Stimulated activated CD4-positive, alpha-beta T cell treated with anti-CD3 and anti-CD28 coated beads, Interleukin-12 subunit alpha, Interleukin-12 subunit beta, amount 100 ng/mL, for 48 hours (primary cell): ENCODE measurements around the gene DTNBP1.

Source experiments
- DNase-seq, 3 donors: peaks; one replicate each; pipeline ENCODE4 v3.0.0-alpha.2; 2020; ENCODE audit warnings: low read depth in 2 of 3, low spot score in 1 of 3

The DTNBP1 gene, protein sequence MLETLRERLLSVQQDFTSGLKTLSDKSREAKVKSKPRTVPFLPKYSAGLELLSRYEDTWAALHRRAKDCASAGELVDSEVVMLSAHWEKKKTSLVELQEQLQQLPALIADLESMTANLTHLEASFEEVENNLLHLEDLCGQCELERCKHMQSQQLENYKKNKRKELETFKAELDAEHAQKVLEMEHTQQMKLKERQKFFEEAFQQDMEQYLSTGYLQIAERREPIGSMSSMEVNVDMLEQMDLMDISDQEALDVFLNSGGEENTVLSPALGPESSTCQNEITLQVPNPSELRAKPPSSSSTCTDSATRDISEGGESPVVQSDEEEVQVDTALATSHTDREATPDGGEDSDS

DNA sequence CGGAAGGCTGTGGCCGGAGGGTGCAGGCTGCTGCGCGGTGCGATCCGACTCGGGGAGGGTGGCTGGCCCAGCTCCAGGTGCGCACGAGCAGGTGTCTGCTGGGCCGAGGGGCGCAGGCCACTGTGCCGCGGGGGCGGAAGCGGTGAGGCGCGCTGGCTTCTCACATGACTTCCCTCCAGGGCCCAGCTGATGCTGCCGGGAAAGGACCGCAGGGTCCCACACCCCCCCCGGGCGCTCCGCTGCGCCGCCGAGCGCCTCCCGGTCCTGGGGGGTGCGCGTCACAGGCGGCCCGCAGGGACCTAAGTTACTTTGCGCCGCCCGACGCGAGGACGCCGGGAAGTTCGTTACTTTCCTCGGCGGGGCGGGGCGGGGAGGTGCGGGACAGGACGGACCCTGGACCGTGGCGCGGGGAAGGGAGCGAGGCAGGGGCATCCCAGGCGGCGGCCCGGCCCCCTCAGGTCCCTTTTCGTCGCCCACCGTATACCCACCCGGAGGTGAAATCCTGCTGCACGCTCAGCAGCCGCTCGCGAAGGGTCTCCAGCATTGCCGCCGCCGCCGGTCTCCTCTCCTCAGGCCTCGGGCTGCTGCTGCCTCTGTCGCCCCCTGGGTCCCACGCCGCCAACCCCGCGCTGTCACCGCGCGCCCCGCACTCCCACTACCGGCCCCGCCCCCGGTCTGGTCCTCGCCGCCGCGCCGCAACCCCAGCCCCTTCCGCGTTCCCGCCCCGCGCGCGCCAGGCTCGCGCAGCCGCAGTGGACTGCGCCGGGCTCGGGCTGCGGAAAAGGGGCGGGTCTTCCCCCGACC, at the start of gene DTNBP1:
DTNBP1 (minus strand) TSS at position 703 of the 804 bp plus-strand sequence; CDS start at position 544, 159 bp downstream.
- peak; percentile 61 to 75 (median 61) for DNase-seq

GRCh38 chr6:15709651-15710269, 46.9 kb upstream of the DTNBP1 start:
- DNase-seq: no peak

DNA sequence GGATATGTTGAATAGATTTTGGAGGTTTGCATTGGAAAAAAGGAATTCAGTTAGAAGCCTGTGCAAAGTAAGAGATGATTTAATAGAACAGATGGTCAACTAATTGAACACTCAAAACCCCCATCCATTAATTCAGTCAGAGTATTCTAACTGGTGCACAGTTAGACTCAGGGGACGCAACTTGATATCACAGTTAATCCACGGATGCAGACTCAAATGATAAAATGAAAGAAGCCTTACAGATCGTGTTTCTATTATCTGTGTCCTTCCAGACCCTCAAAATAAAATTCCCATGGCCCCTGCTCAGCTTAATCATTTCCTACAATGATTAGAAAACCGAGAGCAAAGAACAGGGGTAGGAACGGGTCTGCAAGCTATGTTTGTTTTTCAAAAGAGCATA, 45.4 kb upstream of the DTNBP1 start:
- no peak for DNase-seq

GRCh38 chr6:15705981-15706380, 43.2 kb upstream of the DTNBP1 start:
- no peak for DNase-seq

DNA sequence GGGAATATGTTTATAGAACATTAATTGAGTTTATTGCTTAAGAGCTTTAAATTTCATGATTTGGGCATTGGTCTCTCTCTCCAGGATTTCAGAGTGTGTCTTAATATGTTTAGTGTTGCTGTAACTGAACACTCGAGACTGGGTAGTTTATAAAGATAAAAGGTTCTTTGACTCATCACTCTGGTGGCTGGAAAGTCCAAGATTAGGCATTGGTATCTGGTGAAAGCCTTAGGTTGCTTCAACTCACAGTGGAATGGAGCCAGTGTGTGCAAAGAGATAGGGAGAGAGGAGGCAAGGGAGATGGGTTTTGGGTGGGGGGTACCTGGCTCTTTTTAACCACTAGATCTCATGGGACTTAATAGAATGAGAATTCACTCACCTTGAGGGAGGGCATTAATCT, 35.6 kb upstream of the DTNBP1 start:
- DNase-seq: no peak

- no peak for DNase-seq
These were observed 35.1 kb upstream of the DTNBP1 start for GRCh38 chr6:15697895-15698294.

- peak; percentile 72 to 76 (median 73) for DNase-seq
These were observed 28.5 kb upstream of the DTNBP1 start for GRCh38 chr6:15691250-15691869.

DNA sequence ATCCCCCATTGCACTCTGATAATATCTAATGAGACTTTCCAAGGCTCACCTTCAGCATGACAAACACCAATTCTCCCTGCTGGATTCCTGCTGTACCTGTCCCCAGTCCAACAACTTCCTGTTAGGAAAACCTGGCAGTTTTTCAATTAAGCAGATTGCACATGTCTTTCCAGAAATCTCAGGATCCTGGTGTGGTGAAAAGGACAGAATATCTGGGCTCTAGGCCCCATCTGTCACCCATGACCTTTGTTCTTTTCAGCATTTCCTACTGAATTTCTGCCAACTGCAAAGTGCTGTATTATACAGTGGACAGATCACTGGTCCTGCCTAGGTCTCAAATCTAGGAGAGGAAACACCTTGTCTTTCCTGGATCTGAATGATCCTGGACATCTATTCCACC, 27.7 kb upstream of the DTNBP1 start:
- DNase-seq: no peak

DNA sequence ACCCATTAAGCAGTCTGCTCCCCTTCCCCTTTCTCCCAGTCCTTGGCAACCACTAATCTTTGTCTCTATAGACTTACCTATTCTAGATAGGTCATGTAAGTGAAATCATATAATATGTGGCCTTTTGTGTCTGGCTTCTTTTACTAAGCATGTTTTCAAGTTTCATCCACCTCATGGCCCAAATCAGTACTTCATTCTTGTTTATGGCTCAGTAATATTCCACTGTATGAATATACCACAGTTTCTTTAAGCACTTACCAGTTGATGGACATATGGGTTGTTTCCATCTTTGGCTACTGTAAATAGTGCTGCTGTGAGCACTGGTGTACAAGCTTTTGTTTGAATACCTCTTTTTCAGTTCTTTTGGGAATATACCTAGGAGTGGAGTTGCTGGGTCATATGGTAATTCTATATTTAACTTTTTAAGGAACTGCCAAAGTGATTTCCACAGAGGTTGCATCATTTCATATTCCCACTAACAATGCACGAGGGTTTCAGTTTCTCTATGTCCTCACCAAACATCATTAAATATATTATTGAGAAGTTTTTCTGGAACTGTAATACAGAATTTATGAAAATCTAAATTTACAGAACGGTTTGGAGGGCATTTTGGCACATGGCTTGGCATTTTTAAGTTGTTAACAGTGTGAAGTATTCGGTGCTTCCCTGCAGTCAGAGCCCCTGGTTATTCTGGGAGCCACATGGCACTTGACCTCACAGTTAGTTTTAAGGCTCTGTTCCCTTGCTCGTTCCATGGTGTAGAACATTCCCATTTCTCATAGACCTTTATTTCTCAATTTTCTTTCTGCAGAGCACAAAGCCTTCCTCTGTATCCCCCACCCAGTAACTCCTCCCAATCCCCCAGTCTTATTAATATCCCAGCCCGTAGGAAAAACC, 27.0 kb upstream of the DTNBP1 start:
- DNase-seq: no peak

DNA sequence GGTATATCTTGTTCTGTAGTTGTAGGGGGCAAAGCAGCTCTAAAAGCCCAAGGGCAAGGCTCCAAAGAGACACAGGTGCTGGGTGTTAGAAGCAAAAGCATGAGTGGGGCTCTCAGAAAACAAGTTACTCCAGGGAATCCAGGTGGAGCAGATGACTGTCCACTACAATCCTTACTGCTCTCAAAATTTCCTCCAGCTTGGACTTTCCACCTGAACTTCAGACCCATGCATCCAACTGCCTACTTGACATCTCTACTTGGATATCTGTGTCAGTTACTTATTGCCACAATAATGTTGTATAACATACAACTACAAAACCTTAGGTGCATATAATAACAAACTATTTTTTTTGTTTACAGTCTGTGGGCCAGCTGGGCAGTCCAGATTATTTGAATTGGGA, 22.8 kb upstream of the DTNBP1 start:
- DNase-seq: no peak

DNA sequence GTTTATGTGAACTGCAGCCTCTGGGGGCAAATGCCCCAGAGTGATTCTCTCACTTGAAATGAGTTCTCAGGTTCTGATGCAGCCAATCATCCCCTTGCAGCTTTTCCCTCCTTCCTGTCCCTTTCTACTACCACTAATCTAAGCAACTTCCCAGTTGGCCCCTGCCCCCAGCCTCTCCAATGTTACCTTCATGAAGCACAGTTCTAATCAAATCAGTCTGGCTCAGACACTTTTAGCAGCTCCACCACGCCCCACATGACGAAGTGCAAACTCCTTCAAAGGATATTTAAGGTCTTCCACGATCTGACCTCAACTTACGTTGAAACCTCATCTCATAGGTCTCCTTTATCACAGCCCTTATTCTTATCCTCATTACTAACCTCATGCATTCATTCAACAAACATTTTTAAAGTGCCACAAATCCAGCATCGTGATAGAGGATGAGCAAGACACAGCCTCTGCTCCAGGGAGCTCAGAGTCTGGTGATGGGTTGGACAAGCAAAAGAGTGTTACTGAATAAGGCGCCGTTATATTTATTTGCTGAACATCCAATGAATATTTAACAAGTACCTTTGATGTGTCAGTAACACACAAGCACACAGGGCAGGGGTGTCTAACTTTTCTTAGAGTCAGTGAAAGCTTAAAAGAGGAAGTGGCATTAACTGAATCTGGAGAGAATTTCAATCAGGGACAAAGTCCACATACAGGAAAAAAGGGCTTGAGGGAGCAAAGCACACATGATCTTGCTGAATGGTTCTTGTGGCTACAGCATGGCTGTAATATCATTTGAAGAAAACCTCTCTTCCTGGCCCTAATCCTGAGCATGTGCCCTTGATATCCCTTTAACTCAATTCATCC, 20.4 kb upstream of the DTNBP1 start:
- no peak for DNase-seq

- DNase-seq: no peak
These were observed 19.1 kb upstream of the DTNBP1 start for GRCh38 chr6:15681946-15682345.

DNA sequence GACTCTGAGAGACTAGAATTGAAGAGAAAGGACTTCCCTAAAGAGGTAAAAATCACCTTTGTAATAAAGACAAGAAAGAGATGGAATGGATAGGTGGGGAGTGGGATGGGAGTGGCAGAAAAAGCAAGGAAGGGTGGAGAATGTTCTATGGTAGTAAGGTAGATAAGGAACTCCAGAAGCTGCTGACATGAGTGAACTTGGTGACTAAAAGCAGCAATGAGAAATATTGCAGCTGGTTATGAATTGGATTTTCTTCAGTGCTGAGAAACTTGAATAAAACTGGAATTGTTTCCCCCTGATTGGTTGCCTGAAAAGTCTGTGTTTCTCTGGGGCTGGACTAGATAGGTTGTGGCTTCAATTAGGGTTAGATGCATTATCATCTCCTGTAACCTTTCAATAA, 15.7 kb upstream of the DTNBP1 start:
- no peak for DNase-seq

GRCh38 chr6:15677822-15678221, 15.0 kb upstream of the DTNBP1 start:
- no peak for DNase-seq

DNA sequence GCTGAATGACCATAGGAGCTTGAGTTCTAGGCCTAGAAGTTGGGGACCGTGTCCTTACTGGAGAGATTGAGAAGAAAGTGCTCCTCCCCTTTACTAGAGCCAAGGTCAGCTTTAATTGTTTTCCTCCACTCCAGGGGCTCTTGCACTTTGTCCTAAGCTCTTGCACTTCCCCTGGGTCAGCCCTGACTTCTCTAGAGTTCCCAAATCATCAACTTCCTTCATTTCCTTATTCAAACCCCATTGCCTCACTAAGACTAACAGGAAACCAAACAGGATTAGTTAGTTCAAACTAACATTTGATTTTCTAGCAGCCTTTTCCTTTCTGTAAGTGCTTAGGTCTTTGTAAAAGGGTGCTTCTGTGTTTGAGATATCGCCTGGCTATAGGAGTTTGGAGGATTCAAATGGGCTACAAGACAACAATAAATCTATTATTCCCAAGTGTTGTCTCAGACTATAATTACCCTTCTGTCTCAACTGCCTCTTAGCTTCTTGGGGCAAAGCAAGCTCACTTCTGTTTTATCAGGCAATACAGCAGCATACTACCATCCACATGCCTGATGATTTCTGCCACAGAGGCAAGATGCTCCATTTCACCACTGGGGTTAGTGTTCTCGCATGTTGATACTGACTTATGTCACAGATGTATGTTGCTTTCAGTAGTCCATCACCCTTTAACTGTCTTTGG, 12.8 kb upstream of the DTNBP1 start:
- no peak for DNase-seq

DNA sequence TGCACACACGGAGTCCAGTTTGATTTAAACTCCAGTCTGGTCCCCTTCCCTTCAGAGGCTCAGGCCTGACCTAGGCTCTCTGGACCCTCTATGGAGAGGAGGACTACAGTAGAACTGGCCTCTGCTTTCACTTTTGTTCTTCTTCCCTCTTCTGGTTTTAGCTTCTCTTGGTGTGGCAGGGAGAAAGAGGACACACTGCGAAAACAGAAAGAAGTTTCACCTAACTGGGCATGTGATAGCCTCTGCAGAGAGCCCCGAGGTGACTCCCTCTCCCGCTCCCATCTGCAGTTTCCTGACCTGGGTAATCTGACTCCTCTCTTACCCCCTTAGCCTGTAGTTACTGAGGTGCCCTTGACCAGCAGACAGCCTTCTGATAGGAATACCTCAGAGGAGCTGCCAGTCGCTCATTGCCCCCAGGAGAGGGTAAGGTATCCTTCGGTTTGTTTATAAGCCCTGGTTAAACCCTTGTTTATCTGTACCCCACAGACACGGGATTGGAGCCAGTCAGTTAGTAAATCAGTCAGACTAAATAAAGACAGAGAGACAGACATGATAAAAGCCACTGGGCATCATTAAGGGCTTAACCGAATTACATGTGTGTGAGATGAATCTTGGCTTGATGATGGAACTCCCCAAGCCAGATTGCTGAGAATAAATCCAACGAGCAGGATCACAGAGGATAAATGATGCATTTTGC, 12.0 kb upstream of the DTNBP1 start:
- no peak for DNase-seq

- no peak for DNase-seq
These were observed 10.8 kb upstream of the DTNBP1 start for GRCh38 chr6:15673666-15674065.

- no peak for DNase-seq
These were observed 10.0 kb upstream of the DTNBP1 start for GRCh38 chr6:15672818-15673217.
